ENCODE data around the gene PCGF3.

The PCGF3 gene

DNA sequence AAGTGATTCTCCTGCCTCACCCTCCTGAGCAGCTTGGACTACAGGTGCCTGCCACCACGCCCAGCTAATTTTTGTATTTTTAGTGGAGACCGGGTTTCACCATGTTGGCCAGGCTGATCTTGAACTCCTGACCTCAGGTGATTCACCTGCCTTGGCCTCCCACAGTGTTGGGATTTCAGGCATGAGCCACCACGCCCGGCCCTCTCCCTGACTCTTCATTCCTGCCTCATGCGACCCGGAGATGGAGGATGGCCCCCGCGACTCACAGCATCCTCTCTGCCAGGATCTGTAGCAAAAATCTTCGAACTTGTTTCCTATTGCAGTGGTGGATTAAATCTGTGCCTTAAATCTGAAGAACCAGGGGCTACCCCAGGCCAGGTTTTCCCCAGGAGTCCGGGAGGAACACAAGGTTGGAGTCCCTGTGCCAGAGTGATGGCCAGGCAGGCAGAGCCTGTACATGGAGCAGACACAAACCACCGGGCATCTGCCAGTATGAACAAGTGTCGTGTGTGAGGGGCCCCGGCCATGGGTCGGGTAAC is 108.7 kb downstream of the PCGF3 start:
- Histone ChIP-seq H3K4me3 (IDR thresholded peaks at IDR 0.05; ENCODE audit: insufficient read depth, low read depth, low read length) (no peak overlapping the region), H3K4me1 (ENCODE audit: low read depth, poor library complexity, severe bottlenecking) (no peaks in the 10 kb centered on the region), H4K20me1 (ENCODE audit: insufficient read depth) (no peaks in the 10 kb centered on the region), H3K27ac (no peak overlapping the region), H2AFZ (ENCODE audit: low read depth) (no peak overlapping the region), H3K27me3 (ENCODE audit: insufficient read depth, low read depth) (peaks cover 28% of the 10 kb centered on the region), H3K9ac (no peak overlapping the region), H3K36me3 (ENCODE audit: insufficient read depth) (no peaks in the 10 kb centered on the region), H3K79me2 (ENCODE audit: insufficient read depth, low read depth) (no peaks in the 10 kb centered on the region), H3K4me2 (no peak overlapping the region)
- TF ChIP-seq, protein P1, sequence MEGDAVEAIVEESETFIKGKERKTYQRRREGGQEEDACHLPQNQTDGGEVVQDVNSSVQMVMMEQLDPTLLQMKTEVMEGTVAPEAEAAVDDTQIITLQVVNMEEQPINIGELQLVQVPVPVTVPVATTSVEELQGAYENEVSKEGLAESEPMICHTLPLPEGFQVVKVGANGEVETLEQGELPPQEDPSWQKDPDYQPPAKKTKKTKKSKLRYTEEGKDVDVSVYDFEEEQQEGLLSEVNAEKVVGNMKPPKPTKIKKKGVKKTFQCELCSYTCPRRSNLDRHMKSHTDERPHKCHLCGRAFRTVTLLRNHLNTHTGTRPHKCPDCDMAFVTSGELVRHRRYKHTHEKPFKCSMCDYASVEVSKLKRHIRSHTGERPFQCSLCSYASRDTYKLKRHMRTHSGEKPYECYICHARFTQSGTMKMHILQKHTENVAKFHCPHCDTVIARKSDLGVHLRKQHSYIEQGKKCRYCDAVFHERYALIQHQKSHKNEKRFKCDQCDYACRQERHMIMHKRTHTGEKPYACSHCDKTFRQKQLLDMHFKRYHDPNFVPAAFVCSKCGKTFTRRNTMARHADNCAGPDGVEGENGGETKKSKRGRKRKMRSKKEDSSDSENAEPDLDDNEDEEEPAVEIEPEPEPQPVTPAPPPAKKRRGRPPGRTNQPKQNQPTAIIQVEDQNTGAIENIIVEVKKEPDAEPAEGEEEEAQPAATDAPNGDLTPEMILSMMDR (conservative IDR thresholded peaks at IDR 0.05; ENCODE audit: low read depth, low read length) = no peak

DNA sequence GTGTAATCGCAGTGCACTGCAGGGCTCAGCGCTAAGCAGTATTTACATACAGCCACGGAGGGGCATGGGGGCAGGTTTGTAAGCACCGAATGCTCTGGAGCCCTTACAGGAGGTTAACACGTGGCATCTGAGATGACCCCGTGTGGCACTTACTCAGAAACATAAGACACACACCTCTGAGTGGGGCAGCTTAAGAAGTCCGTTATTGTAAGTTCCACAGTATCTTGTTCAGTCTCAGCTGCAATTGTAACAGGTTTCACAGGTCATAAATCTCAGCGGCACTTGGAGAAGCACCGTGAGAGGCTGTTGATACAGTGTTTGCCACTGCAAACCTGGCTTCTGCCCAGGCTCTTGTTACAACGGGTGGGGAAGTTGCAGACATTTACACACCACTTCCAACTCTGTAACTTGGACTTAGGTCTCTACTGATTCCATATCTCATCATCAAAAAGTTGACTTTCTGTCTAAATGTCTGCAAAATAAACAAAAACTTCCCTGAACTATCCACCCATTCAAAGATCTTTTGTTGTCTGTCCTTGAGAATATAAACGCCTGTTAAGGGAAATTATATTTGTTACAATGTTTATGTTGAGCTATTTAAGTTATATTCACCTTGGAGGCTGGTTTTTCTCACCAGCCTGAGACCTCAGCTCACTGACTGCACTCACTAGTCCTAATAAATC is 110.0 kb downstream of the PCGF3 start:
- H3K27me3 ChIP-seq (ENCODE audit: insufficient read depth, low read depth) = peaks cover 28% of the 10 kb centered on the region
- no peak overlapping the region for H3K4me3 ChIP-seq (IDR thresholded peaks at IDR 0.05; ENCODE audit: insufficient read depth, low read depth, low read length)
- no peak overlapping the region for H3K4me2 ChIP-seq
- no peak overlapping the region for H3K9ac ChIP-seq
- no peaks in the 10 kb centered on the region for H3K79me2 ChIP-seq (ENCODE audit: insufficient read depth, low read depth)
- H3K36me3 ChIP-seq (ENCODE audit: insufficient read depth) = no peaks in the 10 kb centered on the region
- no peaks in the 10 kb centered on the region for H3K4me1 ChIP-seq (ENCODE audit: low read depth, poor library complexity, severe bottlenecking)
- H4K20me1 ChIP-seq (ENCODE audit: insufficient read depth) = no peaks in the 10 kb centered on the region
- no peak overlapping the region for H3K27ac ChIP-seq
- TF ChIP-seq, protein P1 (conservative IDR thresholded peaks at IDR 0.05; ENCODE audit: low read depth, low read length) = no peak
- no peak overlapping the region for H2AFZ ChIP-seq (ENCODE audit: low read depth)

DNA sequence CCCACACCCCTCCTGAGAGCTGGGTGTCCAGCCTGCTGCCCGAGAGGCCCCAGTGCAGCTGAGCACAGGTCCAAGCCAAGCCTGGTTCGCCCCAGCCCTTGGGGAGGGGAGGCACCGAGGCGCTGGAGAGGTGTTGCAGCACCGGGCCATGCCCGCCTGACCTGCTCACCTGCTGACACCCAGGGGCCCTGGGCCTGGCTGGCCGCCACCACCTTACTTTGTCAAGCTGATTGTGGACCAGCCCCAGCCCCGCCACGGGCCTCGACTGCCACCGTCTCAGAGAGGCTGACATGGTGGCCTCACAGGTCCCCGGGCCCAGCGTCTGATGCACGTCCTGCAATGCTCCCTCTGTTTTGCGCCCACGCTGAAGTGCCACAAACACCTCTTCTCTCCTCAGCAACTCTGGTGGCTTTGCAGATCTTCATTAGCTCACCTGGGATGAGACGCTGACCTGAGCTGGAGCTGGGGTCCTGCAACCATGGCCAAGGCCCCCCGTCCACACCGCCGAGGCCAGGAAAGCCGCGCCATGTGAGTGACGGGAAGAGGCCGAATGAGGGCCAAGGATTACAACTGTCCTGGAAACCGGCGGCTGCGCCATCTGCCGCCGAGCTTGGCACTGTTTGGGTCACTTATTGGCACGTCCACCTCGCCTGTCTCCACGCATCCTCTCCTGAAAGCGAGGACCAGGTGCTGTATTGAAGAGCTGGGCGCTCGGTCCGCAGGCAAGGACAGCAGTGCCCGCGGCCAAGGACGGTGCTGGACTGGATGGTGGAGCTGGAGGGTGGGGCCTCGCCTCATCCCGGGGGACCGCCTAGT is 112.7 kb downstream of the PCGF3 start:
- peaks cover 25% of the 10 kb centered on the region for H3K27me3 ChIP-seq (ENCODE audit: insufficient read depth, low read depth)
- no peaks in the 10 kb centered on the region for H3K4me1 ChIP-seq (ENCODE audit: low read depth, poor library complexity, severe bottlenecking)
- no peak overlapping the region for H3K4me2 ChIP-seq
- H3K79me2 ChIP-seq (ENCODE audit: insufficient read depth, low read depth) = no peaks in the 10 kb centered on the region
- H3K27ac ChIP-seq = no peak overlapping the region
- H3K4me3 ChIP-seq (IDR thresholded peaks at IDR 0.05; ENCODE audit: insufficient read depth, low read depth, low read length) = no peak overlapping the region
- H4K20me1 ChIP-seq (ENCODE audit: insufficient read depth) = no peaks in the 10 kb centered on the region
- no peaks in the 10 kb centered on the region for H3K36me3 ChIP-seq (ENCODE audit: insufficient read depth)
- H3K9ac ChIP-seq = no peak overlapping the region
- TF ChIP-seq, protein P1 (conservative IDR thresholded peaks at IDR 0.05; ENCODE audit: low read depth, low read length) = no peak
- no peak overlapping the region for H2AFZ ChIP-seq (ENCODE audit: low read depth)

DNA sequence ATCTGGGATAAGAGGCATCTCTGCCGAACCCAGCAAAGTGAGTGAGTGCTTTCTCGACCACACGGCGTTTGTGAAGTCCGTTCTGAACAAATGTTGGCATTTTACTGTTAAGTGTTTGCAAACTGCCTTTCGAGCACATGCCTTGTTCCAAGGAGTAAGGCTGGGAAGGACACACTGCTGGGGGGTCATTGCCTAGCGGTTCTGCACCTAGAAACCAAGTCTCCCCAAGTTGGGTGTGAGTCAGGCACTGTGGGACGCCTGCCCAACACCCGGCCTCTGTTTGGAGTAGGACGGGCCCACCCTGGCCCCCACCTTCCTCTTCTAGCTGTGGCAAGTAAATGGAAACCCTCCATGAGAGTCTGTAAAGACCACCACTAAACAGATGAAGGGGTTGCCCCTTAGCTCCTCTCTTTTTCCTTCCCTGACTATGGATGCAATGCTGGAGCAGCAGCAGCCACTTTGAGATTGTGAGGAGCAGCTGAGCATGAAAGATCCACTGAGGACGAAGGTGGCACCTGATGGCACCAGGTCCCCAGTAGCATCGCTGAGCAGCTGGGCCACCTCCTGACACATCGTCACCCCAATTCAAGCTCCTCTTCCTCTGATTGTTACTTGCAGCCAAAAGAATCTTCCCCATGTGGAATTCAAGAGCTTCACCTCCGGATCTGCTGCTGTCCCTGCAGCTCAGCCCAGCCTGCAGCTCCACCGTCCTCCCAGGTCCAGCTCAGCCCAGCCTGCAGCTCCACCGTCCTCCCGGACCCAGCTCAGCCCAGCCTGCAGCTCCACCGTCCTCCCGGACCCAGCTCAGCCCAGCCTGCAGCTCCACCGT is 114.0 kb downstream of the PCGF3 start:
- no peak overlapping the region for H3K27ac ChIP-seq
- H2AFZ ChIP-seq (ENCODE audit: low read depth) = no peak overlapping the region
- TF ChIP-seq, protein P1 (conservative IDR thresholded peaks at IDR 0.05; ENCODE audit: low read depth, low read length) = no peak
- no peak overlapping the region for H3K4me2 ChIP-seq
- no peaks in the 10 kb centered on the region for H3K36me3 ChIP-seq (ENCODE audit: insufficient read depth)
- no peak overlapping the region for H3K4me3 ChIP-seq (IDR thresholded peaks at IDR 0.05; ENCODE audit: insufficient read depth, low read depth, low read length)
- H4K20me1 ChIP-seq (ENCODE audit: insufficient read depth) = no peaks in the 10 kb centered on the region
- no peaks in the 10 kb centered on the region for H3K4me1 ChIP-seq (ENCODE audit: low read depth, poor library complexity, severe bottlenecking)
- H3K79me2 ChIP-seq (ENCODE audit: insufficient read depth, low read depth) = no peaks in the 10 kb centered on the region
- H3K9ac ChIP-seq = no peak overlapping the region
- peaks cover 18% of the 10 kb centered on the region for H3K27me3 ChIP-seq (ENCODE audit: insufficient read depth, low read depth)

Measured in KMS-11 (cell line).